Peyer's patch (tissue), 4 donors: ENCODE data around the gene ZNF618. TPM values are rescaled to one million over a fixed set of nuclear protein-coding genes. Genes with fewer than 3 reads are reported as not detected.
"Not testable (repeated sequence)": the region's sequence is repeated elsewhere in the genome, so short reads cannot be mapped to it uniquely, and the experiment has no call there.

Experiments
- DNase-seq, 3 donors: peaks; one replicate each; pipeline ENCODE4 v3.0.0-alpha.2; 2017 to 2019
- H3K27ac ChIP-seq, 4 donors: fragments of 200-600 bp; sonication (generic); one replicate each; pipeline ENCODE4 v1.5.1; 2016 to 2019
- H3K27me3 ChIP-seq, 2 donors: fragments of 200-600 bp; sonication (generic); one replicate each; pipeline ENCODE4 v1.5.1; 2019
- H3K36me3 ChIP-seq, 3 donors: fragments of 200-600 bp; sonication (generic); one replicate each; pipeline ENCODE4 v1.5.1; 2016 to 2019
- H3K4me1 ChIP-seq, 4 donors: fragments of 200-600 bp; sonication (generic); one replicate each; pipeline ENCODE4 v1.5.1; 2016 to 2019
- H3K4me3 ChIP-seq, 4 donors: fragments of 200-600 bp; sonication (generic); 1 replicate in 3 of 4; 2 replicates in 1 of 4; pipeline ENCODE4 v1.5.1; 2016 to 2019; ENCODE audit warnings: mild to moderate bottlenecking in 1 of 4
- H3K9me3 ChIP-seq, 4 donors: fragments of 200-600 bp; sonication (generic); one replicate each; pipeline ENCODE4 v1.5.1; 2016 to 2019; ENCODE audit warnings: mild to moderate bottlenecking in 1 of 4
- POLR2A ChIP-seq, 2 donors: fragments of 450-650 bp; IDR thresholded peaks; one replicate each; pipeline ENCODE4 v1.5.1; 2017; ENCODE audit warnings: antibody characterized with exemption in 2 of 2, mild to moderate bottlenecking in 2 of 2, moderate library complexity in 2 of 2
- total RNA-seq, 4 donors: library from RNA; depleted of rRNA; stranded (reverse); fragments of >200 nt; gene quantifications; one replicate each; pipeline ENCODE4 v1.1.0, GENCODE V29; 2016
- TF ChIP-seq, protein P1 (sequence below), 6 experiments: fragments of 450-650 bp in 4 of 6; fragments of 200-600 bp in 2 of 6; sonication (generic) in 1 of 6; IDR thresholded peaks; one replicate each; pipeline ENCODE4 v1.5.1; 2017 to 2019; ENCODE audit warnings: antibody characterized with exemption in 6 of 6, mild to moderate bottlenecking in 3 of 6, moderate library complexity in 1 of 6

The ZNF618 gene
- total RNA-seq, 4 donors from 2014 or later: 2.8 to 26.4 (median 4.1) TPM

DNA sequence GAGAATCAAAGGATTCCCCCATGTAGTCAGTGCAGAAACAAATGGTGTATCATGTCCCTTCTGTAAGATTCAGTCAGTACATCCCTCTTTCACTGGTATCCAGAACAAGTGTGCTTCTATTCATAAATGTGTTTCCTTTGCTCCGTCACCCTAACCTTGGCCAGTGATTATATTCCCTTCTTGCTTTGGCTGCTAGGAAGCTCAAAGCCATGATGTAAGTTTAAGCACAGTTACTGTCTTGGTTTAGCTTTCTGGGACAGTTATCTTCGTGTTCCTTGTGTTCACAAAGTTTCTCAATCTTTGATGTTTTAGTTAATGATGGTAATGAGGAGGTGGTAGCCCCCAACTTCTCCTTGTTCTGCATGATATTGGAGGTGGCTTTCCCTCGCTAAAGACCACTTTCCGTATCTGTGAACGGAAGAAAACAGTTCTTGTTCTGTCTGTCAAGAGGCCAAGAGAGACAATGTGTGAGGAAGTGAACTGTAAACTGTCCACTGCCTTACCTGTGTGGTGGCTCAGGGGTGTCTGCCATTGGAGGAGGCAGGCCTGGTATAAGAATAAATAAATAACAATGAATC, 204.2 kb downstream of the ZNF618 start:
- TF ChIP-seq, protein P1, sequence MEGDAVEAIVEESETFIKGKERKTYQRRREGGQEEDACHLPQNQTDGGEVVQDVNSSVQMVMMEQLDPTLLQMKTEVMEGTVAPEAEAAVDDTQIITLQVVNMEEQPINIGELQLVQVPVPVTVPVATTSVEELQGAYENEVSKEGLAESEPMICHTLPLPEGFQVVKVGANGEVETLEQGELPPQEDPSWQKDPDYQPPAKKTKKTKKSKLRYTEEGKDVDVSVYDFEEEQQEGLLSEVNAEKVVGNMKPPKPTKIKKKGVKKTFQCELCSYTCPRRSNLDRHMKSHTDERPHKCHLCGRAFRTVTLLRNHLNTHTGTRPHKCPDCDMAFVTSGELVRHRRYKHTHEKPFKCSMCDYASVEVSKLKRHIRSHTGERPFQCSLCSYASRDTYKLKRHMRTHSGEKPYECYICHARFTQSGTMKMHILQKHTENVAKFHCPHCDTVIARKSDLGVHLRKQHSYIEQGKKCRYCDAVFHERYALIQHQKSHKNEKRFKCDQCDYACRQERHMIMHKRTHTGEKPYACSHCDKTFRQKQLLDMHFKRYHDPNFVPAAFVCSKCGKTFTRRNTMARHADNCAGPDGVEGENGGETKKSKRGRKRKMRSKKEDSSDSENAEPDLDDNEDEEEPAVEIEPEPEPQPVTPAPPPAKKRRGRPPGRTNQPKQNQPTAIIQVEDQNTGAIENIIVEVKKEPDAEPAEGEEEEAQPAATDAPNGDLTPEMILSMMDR (IDR thresholded peaks at IDR 0.05): no peak
- no peak for TF ChIP-seq POLR2A (IDR thresholded peaks at IDR 0.05)
- Histone ChIP-seq H3K36me3 (no peaks in the 10 kb centered on the region), H3K4me1 (peaks cover 0 to 27% (median 3%) of the 10 kb centered on the region in 4 donors), H3K4me3 (peak overlapping the region in 1 of 4 donors; percentile 11), H3K27me3 (no peaks in the 10 kb centered on the region), H3K27ac (peak overlapping the region in 2 of 4 donors; percentile 90 to 95), H3K9me3 (no peaks in the 10 kb centered on the region)
- DNase-seq: no peak

DNA sequence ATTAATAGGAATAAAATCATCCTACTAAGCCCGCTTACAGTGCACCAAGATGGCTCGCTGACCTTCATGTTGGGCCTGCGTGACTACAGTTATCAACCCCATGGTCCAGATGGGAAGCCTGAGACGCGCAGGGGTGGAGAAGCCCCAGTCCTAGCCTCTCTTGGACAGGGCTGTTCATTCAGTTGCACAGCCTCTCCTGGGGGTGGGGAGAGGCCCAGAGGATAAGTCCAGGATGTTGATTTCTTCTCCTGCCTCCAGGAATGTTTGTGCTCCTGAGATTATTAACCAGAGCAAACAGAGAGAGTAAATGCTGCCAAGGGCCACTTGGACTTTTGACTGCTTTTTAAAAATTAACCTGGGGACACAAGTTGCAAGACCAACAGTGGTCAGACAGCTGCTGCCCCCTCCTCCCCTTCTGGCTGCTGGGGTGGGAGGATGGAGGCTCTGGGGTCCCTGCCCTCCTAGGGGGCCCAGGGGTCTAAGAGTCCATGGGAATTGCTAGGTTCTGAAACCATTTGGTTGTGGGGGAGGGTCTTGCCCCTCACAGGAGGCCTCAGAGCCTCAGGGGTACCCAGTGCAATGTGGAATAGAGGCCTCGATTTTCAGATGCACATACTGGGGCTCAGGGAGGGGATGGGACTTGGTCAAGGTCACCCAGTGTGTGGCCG, 204.8 kb downstream of the ZNF618 start:
- Histone ChIP-seq H3K36me3 (no peaks in the 10 kb centered on the region), H3K27ac (peak overlapping the region in 3 of 4 donors; percentile 58 to 95 (median 90)), H3K9me3 (no peaks in the 10 kb centered on the region), H3K4me1 (peaks cover 0 to 27% (median 3%) of the 10 kb centered on the region in 4 donors), H3K4me3 (peak overlapping the region in 1 of 4 donors; percentile 27), H3K27me3 (no peaks in the 10 kb centered on the region)
- DNase-seq: peak in 2 of 3 donors; percentile 63 to 74
- no peak for TF ChIP-seq POLR2A (IDR thresholded peaks at IDR 0.05)
- TF ChIP-seq, protein P1 (IDR thresholded peaks at IDR 0.05): peak in 1 of 6 experiments; percentile 12

DNA sequence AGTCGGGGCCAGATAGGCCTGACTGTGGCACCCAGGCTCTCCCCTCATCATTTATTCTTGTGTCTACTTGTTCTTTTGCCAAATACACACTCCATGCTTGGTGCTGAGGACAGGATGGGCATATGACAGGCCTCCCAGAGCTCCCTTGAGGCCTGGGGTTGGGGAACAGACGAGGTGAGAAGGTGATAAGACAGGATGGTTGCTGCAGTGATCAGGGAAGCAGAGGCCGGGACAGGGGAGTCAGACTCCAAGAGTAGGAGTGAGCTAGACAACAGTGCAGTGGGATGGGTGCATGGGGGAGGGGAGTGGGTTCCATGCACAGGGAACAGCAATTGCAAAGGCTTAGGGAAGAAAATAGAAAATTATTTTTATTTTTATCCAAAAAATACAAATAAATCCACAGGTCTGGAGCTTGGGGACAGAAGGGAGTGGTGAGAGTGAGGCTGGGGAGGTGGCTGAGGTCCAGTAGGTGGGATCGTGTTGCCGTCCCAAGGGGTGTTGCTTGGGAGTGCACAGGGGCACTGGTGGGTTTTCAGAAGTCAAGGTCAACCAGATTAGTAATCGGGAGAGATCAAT, 205.4 kb downstream of the ZNF618 start:
- Histone ChIP-seq H3K36me3 (no peaks in the 10 kb centered on the region), H3K27me3 (no peaks in the 10 kb centered on the region), H3K27ac (peak overlapping the region in 3 of 4 donors; percentile 58 to 95 (median 90)), H3K4me1 (peaks cover 0 to 27% (median 3%) of the 10 kb centered on the region in 4 donors), H3K9me3 (no peaks in the 10 kb centered on the region), H3K4me3 (peak overlapping the region in 1 of 4 donors; percentile 27)
- peak in 2 of 3 donors; percentile 45 to 60 for DNase-seq
- TF ChIP-seq POLR2A (IDR thresholded peaks at IDR 0.05): no peak

DNA sequence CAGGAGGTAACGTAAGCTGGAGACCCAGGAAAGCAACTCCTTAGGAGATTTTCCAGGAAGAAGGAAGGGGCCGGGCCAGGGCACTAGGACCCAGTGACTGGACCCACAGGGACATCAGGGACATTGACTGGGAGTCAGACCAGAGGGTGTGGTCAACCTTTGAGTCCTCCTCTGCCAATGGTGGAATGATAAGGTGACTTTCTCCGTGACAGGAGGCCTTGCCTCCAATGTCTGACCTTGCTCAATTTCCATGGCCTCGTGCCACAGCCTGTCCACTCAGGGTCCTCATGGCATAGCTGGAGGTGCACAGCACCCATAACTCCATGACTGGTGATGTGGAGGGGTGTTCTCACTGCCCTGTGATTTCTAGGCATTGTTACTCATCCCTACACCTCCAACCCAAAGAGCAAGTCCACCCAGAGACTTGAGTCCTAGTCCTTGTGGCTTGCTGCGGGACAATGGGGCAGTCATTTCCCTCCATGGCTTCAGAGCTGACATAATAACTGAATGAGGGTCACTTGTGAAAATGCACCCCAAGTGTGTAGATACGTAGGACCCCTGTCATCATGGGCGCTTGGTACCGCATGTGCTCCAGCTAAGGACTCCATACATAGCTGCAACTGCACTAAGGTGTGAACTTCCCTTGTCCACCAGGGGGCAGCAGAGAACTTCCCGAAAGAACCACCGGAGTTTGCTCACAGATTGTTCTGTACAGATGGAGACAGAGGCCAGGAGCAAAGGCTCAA, 206.1 kb downstream of the ZNF618 start:
- H3K27me3 ChIP-seq: no peaks in the 10 kb centered on the region
- peak overlapping the region in 3 of 4 donors; percentile 58 to 95 (median 90) for H3K27ac ChIP-seq
- no peaks in the 10 kb centered on the region for H3K36me3 ChIP-seq
- H3K9me3 ChIP-seq: no peaks in the 10 kb centered on the region
- TF ChIP-seq, protein P1 (IDR thresholded peaks at IDR 0.05): peak; percentile 73 to 95 (median 93)
- no peak for TF ChIP-seq POLR2A (IDR thresholded peaks at IDR 0.05)
- H3K4me3 ChIP-seq: no peak overlapping the region
- DNase-seq: peak; percentile 70 to 95 (median 86)
- H3K4me1 ChIP-seq: peaks cover 0 to 27% (median 3%) of the 10 kb centered on the region in 4 donors

DNA sequence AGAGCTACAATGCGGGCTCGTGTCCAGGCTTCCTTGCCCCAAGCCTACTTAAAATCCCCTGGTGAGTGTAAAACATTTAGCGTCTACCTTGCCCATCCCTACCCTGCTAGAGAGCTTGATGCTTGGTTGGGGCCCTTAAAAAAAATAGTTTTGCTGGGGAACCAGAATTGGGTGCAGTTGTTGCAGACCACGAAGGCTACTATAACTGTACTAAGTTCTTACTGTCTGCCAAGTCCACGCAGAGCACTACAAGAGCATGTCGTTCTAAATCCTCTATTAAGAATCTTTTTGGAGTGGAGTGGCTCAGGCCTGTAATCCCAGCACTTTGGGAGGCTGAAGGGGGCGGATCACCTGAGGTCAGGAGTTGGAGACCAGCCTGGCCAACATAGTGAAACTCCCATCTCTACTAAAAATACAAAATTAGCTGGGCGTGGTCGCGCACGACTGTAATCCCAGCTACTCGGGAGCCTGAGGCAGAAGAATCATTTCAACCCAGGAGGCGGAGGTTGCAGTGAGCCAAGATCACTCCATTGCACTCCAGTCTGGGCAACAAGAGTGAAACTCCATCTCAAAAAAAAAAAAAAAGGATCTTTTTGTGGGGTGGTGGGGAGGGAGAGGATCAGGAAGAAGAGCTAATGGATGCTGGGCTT, 206.8 kb downstream of the ZNF618 start:
- Histone ChIP-seq H3K4me1 (peaks cover 0 to 27% (median 3%) of the 10 kb centered on the region in 4 donors), H3K27ac (peak overlapping the region in 1 of 4 donors; percentile 95)
- not testable (repeated sequence) for H3K4me3 ChIP-seq, H3K9me3 ChIP-seq, H3K36me3 ChIP-seq, DNase-seq, H3K27me3 ChIP-seq

DNA sequence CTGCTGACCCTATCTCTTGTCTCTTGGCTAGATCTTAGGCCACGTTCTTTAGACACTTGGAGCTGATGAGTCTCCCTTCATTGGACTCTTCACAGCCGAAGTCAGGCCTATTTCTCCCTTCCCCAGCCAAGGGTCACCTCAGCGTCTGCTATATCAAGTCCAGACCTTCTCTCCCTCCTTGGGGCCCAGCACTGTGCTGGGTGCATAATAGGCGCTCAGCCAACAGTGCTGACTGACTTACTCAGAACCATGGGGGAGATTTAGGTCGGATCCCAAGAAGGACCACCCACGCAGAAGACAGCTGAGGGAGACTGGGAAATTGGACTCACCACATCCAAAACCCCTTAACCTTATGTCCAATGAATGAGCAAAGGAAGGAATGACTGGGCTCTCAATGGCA, 207.6 kb downstream of the ZNF618 start:
- Histone ChIP-seq H3K27ac (no peak overlapping the region), H3K4me1 (peaks cover 0 to 22% (median 1%) of the 10 kb centered on the region in 4 donors), H3K27me3 (no peaks in the 10 kb centered on the region), H3K9me3 (no peaks in the 10 kb centered on the region), H3K4me3 (no peak overlapping the region), H3K36me3 (no peaks in the 10 kb centered on the region)
- DNase-seq: no peak
- TF ChIP-seq, protein P1 (IDR thresholded peaks at IDR 0.05): no peak
- no peak for TF ChIP-seq POLR2A (IDR thresholded peaks at IDR 0.05)
